Esophagus muscularis mucosa (tissue), 4 donors: ENCODE measurements around the gene ZNF862. TPM values are rescaled to one million over a fixed set of nuclear protein-coding genes. Genes with fewer than 3 reads are reported as not detected.
A peak's percentile ranks its signal among the peaks of the same experiment; 100 is the strongest.

ENCODE experiments used
- DNase-seq: peaks from one replicate; pipeline ENCODE4 v3.0.0-alpha.2; 2017; ENCODE audit errors: extremely low spot score
- H3K27ac ChIP-seq, 4 donors: fragments of 200-600 bp; sonication (generic); replicated peaks in 1 of 4; 1 replicate in 3 of 4; 2 replicates in 1 of 4; pipeline ENCODE4 v1.5.1; 2016 to 2019; ENCODE audit warnings: mild to moderate bottlenecking in 1 of 4
- H3K27me3 ChIP-seq, 4 donors: fragments of 200-600 bp; sonication (generic); one replicate each; pipeline versions ENCODE4 v1.5.1 to v1.6.0; 2016 to 2019
- H3K36me3 ChIP-seq, 4 donors: fragments of 200-600 bp; sonication (generic); one replicate each; pipeline ENCODE4 v1.5.1; 2016 to 2019
- H3K4me1 ChIP-seq, 4 donors: fragments of 200-600 bp; sonication (generic); one replicate each; pipeline ENCODE4 v1.5.1; 2016 to 2019
- H3K4me3 ChIP-seq, 4 donors: fragments of 200-600 bp; sonication (generic); 1 replicate in 2 of 4; 2 replicates in 2 of 4; pipeline ENCODE4 v1.5.1; 2016 to 2019; ENCODE audit warnings: mild to moderate bottlenecking in 4 of 4, moderate library complexity in 1 of 4
- H3K9me3 ChIP-seq, 4 donors: fragments of 200-600 bp; sonication (generic); 1 replicate in 3 of 4; 2 replicates in 1 of 4; pipeline ENCODE4 v1.5.1; 2016 to 2019
- CTCF ChIP-seq, 3 experiments: fragments of 200-600 bp in 2 of 3; fragments of 450-650 bp in 1 of 3; sonication (generic) in 2 of 3; IDR thresholded peaks; one replicate each; pipeline ENCODE4 v1.5.1; 2017 to 2019; ENCODE audit warnings: antibody characterized with exemption in 3 of 3, mild to moderate bottlenecking in 2 of 3, moderate library complexity in 1 of 3
- EP300 ChIP-seq: sonication (generic); formaldehyde crosslinking; IDR thresholded peaks from one replicate; pipeline ENCODE4 v1.6.1; 2017; ENCODE audit warnings: antibody characterized with exemption
- POLR2A ChIP-seq: fragments of 450-650 bp; IDR thresholded peaks from one replicate; pipeline ENCODE4 v1.6.1; 2017; ENCODE audit warnings: antibody characterized with exemption, moderate library complexity, mild to moderate bottlenecking, low read depth
- POLR2AphosphoS5 ChIP-seq, 2 donors: sonication (generic); formaldehyde crosslinking; IDR thresholded peaks; one replicate each; pipeline ENCODE4 v1.6.1; 2017; ENCODE audit warnings: antibody characterized with exemption in 2 of 2
- WGBS: methylation state at CpG from one replicate; pipeline ENCODE4 v1.1.5; 2018; 5-methylcytosine and 5-hydroxymethylcytosine counted together
- intact Hi-C: fragments of 100-400 bp; cut with DNase I; formaldehyde crosslinking; loops from one replicate; pipeline ENCODE4 v1.15.1; 2023
- total RNA-seq, 4 donors: library from RNA; depleted of rRNA; stranded (reverse); fragments of >200 nt; gene quantifications; one replicate each; pipeline versions ENCODE4 v1.1.0 to v1.2.1, GENCODE V29; 2016

The ZNF862 gene
- total RNA-seq, 4 donors from 2014 or later, result 9.1 to 17.1 (median 13.3) TPM

GRCh38 chr7:149879766-149880637, 41.8 kb downstream of the ZNF862 start:
- intact Hi-C loops, result loop anchor here (10.0 kb wide), 1 partner anchor 165 kb away; no protein-coding TSS in a partner anchor
- no peak for TF ChIP-seq CTCF (IDR thresholded peaks at IDR 0.05)
- TF ChIP-seq EP300, result no peak
- no peak for TF ChIP-seq POLR2A
- TF ChIP-seq POLR2AphosphoS5 (IDR thresholded peaks at IDR 0.05), result no peak
- DNase-seq, result peak; percentile 87

GRCh38 chr7:149880638-149881311, 42.6 kb downstream of the ZNF862 start:
- Histone ChIP-seq H3K4me1 (peaks cover 29 to 43% (median 41%) of the 10 kb centered on the region in 4 donors), H3K36me3 (peaks cover 0 to 22% (median 19%) of the 10 kb centered on the region in 4 donors), H3K27me3 (no peaks in the 10 kb centered on the region), H3K27ac (peak overlapping the region in 1 of 4 donors; percentile 40), H3K9me3 (no peaks in the 10 kb centered on the region), H3K4me3 (no peak overlapping the region)
- DNase-seq, result peak; percentile 82
- TF ChIP-seq POLR2A, result no peak
- WGBS, result 73% methylated on average over 12 of the region's 14 CpGs
- intact Hi-C loops, result loop anchor here (10.0 kb wide), 1 partner anchor 164 kb away; no protein-coding TSS in a partner anchor

More at GRCh38 chr7:149879766-149880637, 41.8 kb downstream of the ZNF862 start:
- Histone ChIP-seq H3K4me1 (peaks cover 29 to 44% (median 40%) of the 10 kb centered on the region in 4 donors), H3K27ac (peak overlapping the region in 1 of 4 donors; percentile 40), H3K36me3 (peaks cover 0 to 22% (median 20%) of the 10 kb centered on the region in 4 donors), H3K4me3 (no peak overlapping the region), H3K9me3 (no peaks in the 10 kb centered on the region), H3K27me3 (no peaks in the 10 kb centered on the region)
- WGBS, result 96% methylated on average over 8 of the region's 16 CpGs

- H3K4me1 ChIP-seq, result peaks cover 29 to 43% (median 41%) of the 10 kb centered on the region in 4 donors
- TF ChIP-seq EP300 (no peak), CTCF (IDR thresholded peaks at IDR 0.05) (no peak), POLR2AphosphoS5 (IDR thresholded peaks at IDR 0.05) (no peak), POLR2A (no peak)
- intact Hi-C loops, result loop anchor here (10.0 kb wide), 1 partner anchor 163 kb away; no protein-coding TSS in a partner anchor
- peak; percentile 74 for DNase-seq
- peak overlapping the region in 3 of 4 donors; percentile 27 to 56 (median 45) for H3K27ac ChIP-seq
- H3K27me3 ChIP-seq, result no peaks in the 10 kb centered on the region
- no peak overlapping the region for H3K4me3 ChIP-seq
- 86% methylated on average over 17 of the region's 19 CpGs for WGBS
- H3K36me3 ChIP-seq, result peaks cover 0 to 22% (median 17%) of the 10 kb centered on the region in 4 donors
- no peaks in the 10 kb centered on the region for H3K9me3 ChIP-seq
Measured at GRCh38 chr7:149881328-149882247, 43.4 kb downstream of the ZNF862 start.

GRCh38 chr7:149882248-149883047, 44.3 kb downstream of the ZNF862 start:
- H3K9me3 ChIP-seq, result no peaks in the 10 kb centered on the region
- TF ChIP-seq POLR2AphosphoS5 (IDR thresholded peaks at IDR 0.05) (no peak), EP300 (no peak), CTCF (IDR thresholded peaks at IDR 0.05) (no peak), POLR2A (no peak)
- intact Hi-C loops, result loop anchor here (10.0 kb wide), 1 partner anchor 162 kb away; no protein-coding TSS in a partner anchor
- peak; percentile 70 for DNase-seq
- 57% methylated on average over 8 of the region's 11 CpGs for WGBS
- H3K4me3 ChIP-seq, result no peak overlapping the region
- peaks cover 0 to 19% (median 14%) of the 10 kb centered on the region in 4 donors for H3K36me3 ChIP-seq
- H3K27me3 ChIP-seq, result no peaks in the 10 kb centered on the region
- H3K27ac ChIP-seq, result peak overlapping the region in 3 of 4 donors; percentile 27 to 56 (median 45)
- peaks cover 29 to 43% (median 41%) of the 10 kb centered on the region in 4 donors for H3K4me1 ChIP-seq
